HG03095 (cell line): ENCODE measurements around the gene ASNS.
A peak's percentile ranks its signal among the peaks of the same experiment; 100 is the strongest.

Experiments
- ATAC-seq: cut with Tn5 transposase; IDR thresholded peaks from one replicate; pipeline ENCODE4 v1.9.1; 2021; ENCODE audit warnings: moderate library complexity; ENCODE audit not compliant: unreplicated experiment

Gene ASNS

DNA sequence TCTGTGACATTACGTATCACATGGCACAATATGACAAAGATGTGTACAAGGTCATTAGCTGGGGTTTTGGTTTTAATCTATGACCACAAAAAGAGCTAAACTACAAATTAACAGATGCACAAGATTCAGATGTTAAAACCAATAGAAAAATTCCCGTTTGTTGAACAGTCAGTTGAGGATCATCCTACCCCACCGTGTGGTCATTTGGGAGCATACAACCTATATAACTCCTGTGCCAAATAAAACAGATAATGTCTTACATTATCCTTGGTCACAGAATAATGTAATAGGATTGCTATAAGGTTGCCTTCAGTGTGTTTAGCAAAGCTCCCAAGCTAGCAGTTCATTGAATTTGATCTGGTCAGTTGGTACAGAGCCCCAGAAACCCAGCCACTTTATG is 28.2 kb downstream of the ASNS start:
- no peak for ATAC-seq

GRCh38 chr7:97842772-97843345 is 29.3 kb downstream of the ASNS start:
- ATAC-seq: no peak

DNA sequence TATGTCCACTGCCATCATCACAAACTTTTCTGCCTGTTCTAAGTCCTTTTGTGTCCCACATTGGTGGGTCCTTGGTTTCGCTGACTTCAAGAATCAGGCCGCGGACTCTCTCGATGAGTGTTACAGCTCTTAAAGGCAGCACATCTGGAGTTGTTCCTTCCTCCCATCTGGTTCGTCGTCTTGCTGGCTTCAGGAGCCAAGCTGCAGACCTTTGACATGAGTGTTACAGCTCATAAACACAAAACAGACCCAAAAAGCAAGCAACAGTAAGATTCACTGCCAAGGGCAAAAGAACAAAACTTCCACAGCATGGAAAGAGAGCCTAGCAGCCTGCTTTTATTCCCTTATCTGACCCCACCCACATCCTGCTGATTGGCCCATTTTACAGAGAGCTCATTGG is 30.2 kb downstream of the ASNS start:
- ATAC-seq: no peak

GRCh38 chr7:97835296-97836138 is 36.7 kb downstream of the ASNS start:
- ATAC-seq: peak; percentile 74

- ATAC-seq: no peak
Measured at GRCh38 chr7:97819161-97819560, 53.0 kb downstream of the ASNS start.

DNA sequence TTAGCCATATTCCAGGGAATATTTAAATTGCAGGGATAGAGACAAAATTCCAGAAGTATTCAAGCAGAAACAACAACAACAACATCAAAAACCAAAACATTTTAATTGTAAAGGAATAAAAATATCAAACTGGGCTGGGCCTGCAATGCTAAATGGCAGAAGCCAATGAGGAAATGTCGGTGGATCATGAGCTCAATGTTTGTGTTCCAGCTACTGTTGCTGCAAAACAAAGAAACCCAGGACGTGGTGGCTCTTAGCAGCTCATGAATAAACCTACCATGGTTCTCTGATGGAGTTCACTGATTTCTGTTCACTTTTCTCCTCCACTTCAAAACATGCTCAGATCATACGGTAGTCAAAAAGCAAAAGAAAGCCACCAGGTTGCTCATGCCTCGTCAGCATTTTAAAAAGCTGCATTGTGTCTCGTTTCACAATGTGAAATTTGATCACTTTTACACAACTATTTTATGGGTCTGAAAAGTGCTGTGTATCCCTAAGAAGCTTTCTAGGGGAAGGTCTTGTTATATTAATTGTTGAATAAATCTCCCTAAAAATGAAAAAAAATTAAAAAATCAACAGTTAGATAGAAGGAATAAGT is 54.0 kb downstream of the ASNS start:
- ATAC-seq: no peak
